ENCODE measurements around the gene FOXP1. TPM values are rescaled to one million over a fixed set of nuclear protein-coding genes. Genes with fewer than 3 reads are reported as not detected.
A peak's percentile ranks its signal among the peaks of the same experiment; 100 is the strongest.

Gene FOXP1
- total RNA-seq, 1 donor = 195 TPM

DNA sequence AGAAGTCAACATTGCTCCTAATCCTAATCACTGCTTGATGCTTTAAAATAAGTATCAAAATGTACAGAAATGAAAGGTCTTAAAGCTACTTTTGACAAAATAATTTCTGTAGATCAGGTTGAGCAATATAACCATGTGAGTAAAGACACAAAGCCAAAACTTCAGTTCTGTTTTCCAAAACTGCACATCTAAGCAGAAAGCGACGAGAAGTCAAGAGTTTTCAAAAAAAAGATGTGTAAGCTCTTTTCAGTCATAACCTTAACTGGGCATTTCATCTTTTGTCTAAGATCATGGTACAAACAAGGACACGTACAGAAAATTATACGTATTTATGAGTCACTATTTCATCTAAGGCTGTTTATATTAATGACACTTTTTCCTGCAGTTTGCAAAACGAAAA is 608.8 kb downstream of the FOXP1 start:
- H4K20me1 ChIP-seq (ENCODE audit: insufficient read depth, low read length) = peaks cover 3% of the 10 kb centered on the region
- no peak overlapping the region for H3K4me2 ChIP-seq (ENCODE audit: insufficient read depth, low read length)
- peaks cover 61% of the 10 kb centered on the region for H3K79me2 ChIP-seq (ENCODE audit: insufficient read depth, low read length)
- DNase-seq (ENCODE audit: insufficient read length, low spot score, missing footprints) = no peak
- no peak overlapping the region for H2AFZ ChIP-seq (ENCODE audit: low read length)
- no peaks in the 10 kb centered on the region for H3K9me3 ChIP-seq (ENCODE audit: low read depth, low read length)
- no peaks in the 10 kb centered on the region for H3K27me3 ChIP-seq (ENCODE audit: insufficient read depth, low read length)
- H3K27ac ChIP-seq (ENCODE audit: low read depth, low read length) = peak overlapping the region; percentile 11
- H3K4me1 ChIP-seq (ENCODE audit: insufficient read depth, low read length) = peaks cover 3% of the 10 kb centered on the region
- H3K36me3 ChIP-seq (ENCODE audit: insufficient read depth, low read length) = peaks cover 83% of the 10 kb centered on the region
- no peak overlapping the region for H3K4me3 ChIP-seq (ENCODE audit: insufficient read depth, low read length)
- TF ChIP-seq, protein P1, sequence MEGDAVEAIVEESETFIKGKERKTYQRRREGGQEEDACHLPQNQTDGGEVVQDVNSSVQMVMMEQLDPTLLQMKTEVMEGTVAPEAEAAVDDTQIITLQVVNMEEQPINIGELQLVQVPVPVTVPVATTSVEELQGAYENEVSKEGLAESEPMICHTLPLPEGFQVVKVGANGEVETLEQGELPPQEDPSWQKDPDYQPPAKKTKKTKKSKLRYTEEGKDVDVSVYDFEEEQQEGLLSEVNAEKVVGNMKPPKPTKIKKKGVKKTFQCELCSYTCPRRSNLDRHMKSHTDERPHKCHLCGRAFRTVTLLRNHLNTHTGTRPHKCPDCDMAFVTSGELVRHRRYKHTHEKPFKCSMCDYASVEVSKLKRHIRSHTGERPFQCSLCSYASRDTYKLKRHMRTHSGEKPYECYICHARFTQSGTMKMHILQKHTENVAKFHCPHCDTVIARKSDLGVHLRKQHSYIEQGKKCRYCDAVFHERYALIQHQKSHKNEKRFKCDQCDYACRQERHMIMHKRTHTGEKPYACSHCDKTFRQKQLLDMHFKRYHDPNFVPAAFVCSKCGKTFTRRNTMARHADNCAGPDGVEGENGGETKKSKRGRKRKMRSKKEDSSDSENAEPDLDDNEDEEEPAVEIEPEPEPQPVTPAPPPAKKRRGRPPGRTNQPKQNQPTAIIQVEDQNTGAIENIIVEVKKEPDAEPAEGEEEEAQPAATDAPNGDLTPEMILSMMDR (IDR thresholded peaks at IDR 0.05; ENCODE audit: extremely low read depth, low read depth, low read length) = no peak

DNA sequence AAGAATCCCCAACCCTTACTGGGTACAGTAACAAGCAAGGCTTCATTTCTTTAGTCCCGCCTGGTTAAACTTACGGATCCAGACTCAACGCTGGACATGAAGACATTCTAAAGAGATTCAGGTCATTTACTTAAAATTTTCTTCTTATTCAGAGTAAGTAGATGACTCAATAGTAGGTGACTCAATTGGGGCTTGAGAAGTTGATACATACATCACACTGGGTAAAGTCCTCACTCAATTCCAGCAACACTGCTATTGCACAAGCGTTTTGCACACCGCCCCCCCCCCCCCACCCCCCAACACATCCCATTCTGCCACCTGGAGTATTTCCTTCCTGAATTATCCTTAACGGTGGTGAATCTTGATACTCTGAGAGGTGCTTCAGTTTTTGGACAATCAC is 610.0 kb downstream of the FOXP1 start:
- Histone ChIP-seq H3K4me2 (ENCODE audit: insufficient read depth, low read length) (no peak overlapping the region), H3K79me2 (ENCODE audit: insufficient read depth, low read length) (peaks cover 53% of the 10 kb centered on the region), H3K4me3 (ENCODE audit: insufficient read depth, low read length) (no peak overlapping the region), H3K4me1 (ENCODE audit: insufficient read depth, low read length) (peaks cover 6% of the 10 kb centered on the region), H3K27me3 (ENCODE audit: insufficient read depth, low read length) (no peaks in the 10 kb centered on the region), H2AFZ (ENCODE audit: low read length) (no peak overlapping the region), H4K20me1 (ENCODE audit: insufficient read depth, low read length) (peaks cover 3% of the 10 kb centered on the region), H3K9me3 (ENCODE audit: low read depth, low read length) (no peaks in the 10 kb centered on the region), H3K36me3 (ENCODE audit: insufficient read depth, low read length) (peaks cover 90% of the 10 kb centered on the region), H3K27ac (ENCODE audit: low read depth, low read length) (peak overlapping the region; percentile 54)
- DNase-seq (ENCODE audit: insufficient read length, low spot score, missing footprints) = peak; percentile 85
- TF ChIP-seq, protein P1 (IDR thresholded peaks at IDR 0.05; ENCODE audit: extremely low read depth, low read depth, low read length) = no peak

DNA sequence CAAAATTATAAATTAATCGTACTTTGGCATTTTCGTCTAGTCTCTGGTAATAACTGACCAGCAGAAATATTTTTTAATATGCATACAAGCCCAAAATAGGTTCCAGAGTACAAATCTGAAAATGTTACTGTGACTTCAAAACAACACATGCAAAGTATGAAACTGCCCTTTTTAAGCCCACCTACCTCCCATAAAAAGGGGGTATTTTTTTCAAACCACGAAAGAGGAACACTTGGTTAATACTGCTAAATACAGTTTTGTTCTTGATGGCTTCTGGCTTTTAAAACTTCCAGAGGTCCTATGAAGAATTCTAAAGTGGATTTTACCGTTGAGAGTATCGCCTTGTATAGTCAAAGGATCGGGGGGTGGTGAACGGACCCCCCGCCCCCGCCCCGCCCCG is 610.7 kb downstream of the FOXP1 start:
- H2AFZ ChIP-seq (ENCODE audit: low read length) = no peak overlapping the region
- peaks cover 6% of the 10 kb centered on the region for H3K4me1 ChIP-seq (ENCODE audit: insufficient read depth, low read length)
- peaks cover 49% of the 10 kb centered on the region for H3K79me2 ChIP-seq (ENCODE audit: insufficient read depth, low read length)
- H3K9me3 ChIP-seq (ENCODE audit: low read depth, low read length) = no peaks in the 10 kb centered on the region
- peak; percentile 29 for DNase-seq (ENCODE audit: insufficient read length, low spot score, missing footprints)
- H3K36me3 ChIP-seq (ENCODE audit: insufficient read depth, low read length) = peaks cover 90% of the 10 kb centered on the region
- H3K27me3 ChIP-seq (ENCODE audit: insufficient read depth, low read length) = no peaks in the 10 kb centered on the region
- peaks cover 3% of the 10 kb centered on the region for H4K20me1 ChIP-seq (ENCODE audit: insufficient read depth, low read length)
- no peak overlapping the region for H3K4me2 ChIP-seq (ENCODE audit: insufficient read depth, low read length)
- TF ChIP-seq, protein P1 (IDR thresholded peaks at IDR 0.05; ENCODE audit: extremely low read depth, low read depth, low read length) = no peak
- H3K4me3 ChIP-seq (ENCODE audit: insufficient read depth, low read length) = no peak overlapping the region
- H3K27ac ChIP-seq (ENCODE audit: low read depth, low read length) = no peak overlapping the region

DNA sequence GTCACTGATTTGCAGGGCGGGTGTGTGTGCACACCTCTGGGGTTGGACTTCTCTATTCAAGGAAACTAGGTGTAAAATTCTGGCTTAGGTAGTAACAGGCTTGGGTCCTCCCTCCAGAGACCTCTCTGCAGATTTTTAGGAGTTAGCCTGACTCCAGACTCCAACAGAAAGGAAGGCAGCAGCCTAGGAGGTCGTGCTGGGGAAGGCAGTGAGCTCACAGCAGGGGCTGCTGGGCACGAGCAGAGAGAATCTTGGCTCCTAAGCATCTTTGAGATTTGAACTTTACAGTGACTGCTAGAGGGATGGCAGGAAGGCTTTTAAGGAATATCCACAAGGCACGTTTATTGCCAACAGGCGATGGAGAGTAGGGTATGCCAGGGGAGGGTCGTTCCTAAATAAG is 612.6 kb downstream of the FOXP1 start:
- Histone ChIP-seq H3K4me2 (ENCODE audit: insufficient read depth, low read length) (no peak overlapping the region), H4K20me1 (ENCODE audit: insufficient read depth, low read length) (peaks cover 3% of the 10 kb centered on the region), H3K9me3 (ENCODE audit: low read depth, low read length) (no peaks in the 10 kb centered on the region), H2AFZ (ENCODE audit: low read length) (no peak overlapping the region), H3K27me3 (ENCODE audit: insufficient read depth, low read length) (no peaks in the 10 kb centered on the region), H3K4me1 (ENCODE audit: insufficient read depth, low read length) (peaks cover 6% of the 10 kb centered on the region), H3K36me3 (ENCODE audit: insufficient read depth, low read length) (peaks cover 86% of the 10 kb centered on the region), H3K27ac (ENCODE audit: low read depth, low read length) (no peak overlapping the region), H3K79me2 (ENCODE audit: insufficient read depth, low read length) (peaks cover 39% of the 10 kb centered on the region), H3K4me3 (ENCODE audit: insufficient read depth, low read length) (no peak overlapping the region)
- no peak for DNase-seq (ENCODE audit: insufficient read length, low spot score, missing footprints)
- TF ChIP-seq, protein P1 (IDR thresholded peaks at IDR 0.05; ENCODE audit: extremely low read depth, low read depth, low read length) = no peak
